ENCODE data around the gene PGK1. TPM values are rescaled to one million over a fixed set of nuclear protein-coding genes. Genes with fewer than 3 reads are reported as not detected.

PGK1 gene
- total and polyA plus RNA-seq, 7 donors, result 92.8 to 277 (median 101) TPM

GRCh38 chrX:78104447-78105176 is 564 bp downstream of the PGK1 start:
- H3K9me3 ChIP-seq, result no peaks in the 10 kb centered on the region
- peak; percentile 79 for DNase-seq
- H3K27ac ChIP-seq, result peak overlapping the region; percentile 93 to 97 (median 95)
- H3K27me3 ChIP-seq, result no peaks in the 10 kb centered on the region
- TF ChIP-seq POLR2AphosphoS5 (IDR thresholded peaks at IDR 0.05), result peak in 3 of 4 donors; percentile 10 to 43 (median 16)
- TF ChIP-seq EP300 (IDR thresholded peaks at IDR 0.05), result peak in 1 of 4 donors; percentile 19
- TF ChIP-seq POLR2A (IDR thresholded peaks at IDR 0.05), result no peak
- H3K4me1 ChIP-seq, result peaks cover 0 to 40% (median 30%) of the 10 kb centered on the region in 4 donors
- H3K4me3 ChIP-seq, result peak overlapping the region; percentile 57 to 82 (median 74)
- no peaks in the 10 kb centered on the region for H3K36me3 ChIP-seq
- intact Hi-C loops (cut with DNase I), result loop anchor here (2.0 to 10.0 kb wide), 3 partner anchors 194 to 320 kb away; partner anchors contain the start of genes ATP7A, ATRX, COX7B and MAGT1
- WGBS, 2 donors, result 0% methylated on average over 27 of the region's 27 CpGs

GRCh38 chrX:78105944-78106650 is 2.0 kb downstream of the PGK1 start:
- Histone ChIP-seq H3K4me3 (peak overlapping the region in 1 of 4 donors; percentile 78), H3K9me3 (no peaks in the 10 kb centered on the region), H3K27me3 (no peaks in the 10 kb centered on the region), H3K36me3 (peaks cover 0 to 12% (median 0%) of the 10 kb centered on the region in 4 donors), H3K27ac (peak overlapping the region in 3 of 4 donors; percentile 93 to 97 (median 95)), H3K4me1 (peaks cover 0 to 40% (median 30%) of the 10 kb centered on the region in 4 donors)
- DNase-seq, result no peak
- TF ChIP-seq EP300 (IDR thresholded peaks at IDR 0.05), result no peak
- no peak for TF ChIP-seq POLR2AphosphoS5 (IDR thresholded peaks at IDR 0.05)
- no peak for TF ChIP-seq POLR2A (IDR thresholded peaks at IDR 0.05)
- no peak for TF ChIP-seq CTCF (IDR thresholded peaks at IDR 0.05)
- 39 to 72% methylated on average over 11 of the region's 11 CpGs for WGBS, 2 donors
- intact Hi-C loops (cut with DNase I), result loop anchor here (2.0 to 10.0 kb wide), 2 partner anchors 195 to 321 kb away; partner anchors contain the start of genes ATP7A and ATRX

GRCh38 chrX:78106651-78106986 is 2.6 kb downstream of the PGK1 start:
- no peaks in the 10 kb centered on the region for H3K27me3 ChIP-seq
- H3K27ac ChIP-seq, result peak overlapping the region in 3 of 4 donors; percentile 93 to 97 (median 95)
- DNase-seq, result no peak
- H3K4me3 ChIP-seq, result peak overlapping the region in 1 of 4 donors; percentile 78
- 50 to 89% methylated on average over 1 of the region's 1 CpG for WGBS, 2 donors
- H3K36me3 ChIP-seq, result peaks cover 0 to 17% (median 0%) of the 10 kb centered on the region in 4 donors
- peaks cover 0 to 40% (median 30%) of the 10 kb centered on the region in 4 donors for H3K4me1 ChIP-seq
- TF ChIP-seq EP300 (IDR thresholded peaks at IDR 0.05) (no peak), POLR2A (IDR thresholded peaks at IDR 0.05) (no peak), CTCF (IDR thresholded peaks at IDR 0.05) (no peak), POLR2AphosphoS5 (IDR thresholded peaks at IDR 0.05) (no peak)
- no peaks in the 10 kb centered on the region for H3K9me3 ChIP-seq
- intact Hi-C loops (cut with DNase I), result loop anchor here (10.0 kb wide), 1 partner anchor 322 kb away; the partner anchor contains the start of gene ATRX

DNA sequence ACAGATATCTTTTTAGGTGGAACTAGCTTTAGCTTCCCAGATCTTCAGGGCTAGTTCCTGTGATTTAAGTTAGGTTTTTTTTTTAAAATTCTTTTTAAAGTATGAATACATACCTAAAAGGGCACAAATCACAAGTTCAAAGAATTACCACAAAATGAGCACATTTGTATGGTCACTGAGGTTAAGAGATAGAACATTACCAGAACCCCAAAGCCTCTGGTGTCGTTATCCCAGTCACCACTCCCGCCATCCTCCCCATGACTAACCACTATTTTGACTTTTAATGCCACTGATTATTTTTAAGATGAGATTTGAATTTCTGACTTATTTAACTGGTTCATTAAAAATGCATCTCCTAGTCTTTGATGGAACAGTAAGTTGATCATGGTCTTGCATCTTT is 5.4 kb downstream of the PGK1 start:
- H3K36me3 ChIP-seq, result peaks cover 0 to 31% (median 0%) of the 10 kb centered on the region in 4 donors
- no peak for TF ChIP-seq EP300 (IDR thresholded peaks at IDR 0.05)
- TF ChIP-seq POLR2AphosphoS5 (IDR thresholded peaks at IDR 0.05), result no peak
- no peak for TF ChIP-seq POLR2A (IDR thresholded peaks at IDR 0.05)
- TF ChIP-seq CTCF (IDR thresholded peaks at IDR 0.05), result no peak
- WGBS, 2 donors, result 79 to 80% methylated on average over 2 of the region's 2 CpGs
- H3K9me3 ChIP-seq, result no peaks in the 10 kb centered on the region
- no peak for DNase-seq
- H3K27me3 ChIP-seq, result no peaks in the 10 kb centered on the region
- no peak overlapping the region for H3K27ac ChIP-seq
- intact Hi-C loops (cut with DNase I), result loop anchor here (10.0 kb wide), 1 partner anchor 325 kb away; the partner anchor contains the start of gene ATRX
- peaks cover 0 to 40% (median 30%) of the 10 kb centered on the region in 4 donors for H3K4me1 ChIP-seq
- H3K4me3 ChIP-seq, result no peak overlapping the region

Data from sigmoid colon (tissue), 7 donors.